Activated CD4-positive, CD25-positive, alpha-beta regulatory T cell treated with anti-CD3 and anti-CD28 coated beads, Interleukin-2, amount 50 U/mL, for 16 hours (primary cell): ENCODE data around the gene AKTIP.
"Not testable (repeated sequence)": the region's sequence is repeated elsewhere in the genome, so short reads cannot be mapped to it uniquely, and the experiment has no call there.

Experiments used
- DNase-seq: peaks from one replicate; pipeline ENCODE4 v3.0.0-alpha.2; 2020; ENCODE audit warnings: low read depth, low spot score

The AKTIP gene

GRCh38 chr16:53502331-53503269 lies at the start of gene AKTIP:
Gene AKTIP, minus strand, starts transcription at chr16:53503209. Its CDS starts 2,950 bp downstream, at chr16:53500259.
- DNase-seq = peak; percentile 43

DNA sequence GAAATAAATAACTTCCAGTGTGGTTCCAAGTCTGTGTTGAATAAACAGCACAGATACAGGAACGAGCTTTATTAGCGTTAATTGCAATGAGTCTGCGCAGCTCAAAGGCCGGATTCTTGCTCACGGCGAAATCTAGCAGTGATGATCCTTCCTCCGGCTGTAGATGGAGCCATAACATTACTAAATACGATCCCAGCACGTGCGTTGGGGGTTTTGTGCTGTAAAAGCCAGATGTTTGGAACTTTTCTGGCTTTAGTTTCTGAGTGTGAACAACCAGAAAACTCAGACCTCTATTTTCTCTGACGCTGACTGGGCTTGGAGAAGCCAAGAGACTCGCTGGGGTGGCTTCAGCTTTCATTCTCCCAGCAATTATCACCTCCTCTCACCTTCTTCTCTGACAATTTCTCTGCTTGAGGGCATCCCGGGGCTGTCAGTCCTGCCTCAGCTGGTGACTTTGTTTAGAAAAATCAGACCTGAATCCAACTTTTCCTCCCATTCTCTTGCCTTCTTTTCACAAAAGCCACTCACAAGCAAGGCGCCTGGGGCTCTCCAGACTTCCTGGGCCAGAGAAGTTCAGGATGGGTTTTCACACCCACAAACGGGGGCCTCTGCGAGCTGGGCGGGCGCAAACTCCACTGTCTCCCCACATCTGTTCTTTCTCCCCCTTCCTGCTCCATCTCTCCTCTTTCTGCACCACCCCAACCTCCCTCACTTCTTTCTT lies 47.1 kb upstream of the AKTIP start:
- peak; percentile 16 for DNase-seq

DNA sequence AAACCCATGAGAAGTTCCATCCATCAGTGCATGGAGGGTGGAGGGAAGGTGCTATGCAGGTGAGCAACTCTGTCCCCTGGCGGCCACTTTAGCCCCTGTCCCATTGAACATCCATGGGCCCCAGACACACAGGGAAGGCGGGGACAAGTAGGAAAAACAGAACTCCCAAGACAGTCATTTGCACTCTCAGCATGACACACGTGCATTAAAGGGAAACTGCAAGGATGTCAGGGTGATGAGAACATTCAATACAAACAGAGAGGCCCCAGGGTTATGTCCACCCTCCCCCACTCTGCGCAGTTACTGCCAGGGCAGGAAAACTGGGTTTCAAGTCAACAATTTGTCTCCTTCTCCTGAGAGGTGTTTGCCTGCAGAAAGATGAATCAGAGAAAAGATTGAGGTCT lies 44.0 kb upstream of the AKTIP start:
- DNase-seq = no peak

GRCh38 chr16:53545433-53545832 lies 42.4 kb upstream of the AKTIP start:
- DNase-seq = no peak

DNA sequence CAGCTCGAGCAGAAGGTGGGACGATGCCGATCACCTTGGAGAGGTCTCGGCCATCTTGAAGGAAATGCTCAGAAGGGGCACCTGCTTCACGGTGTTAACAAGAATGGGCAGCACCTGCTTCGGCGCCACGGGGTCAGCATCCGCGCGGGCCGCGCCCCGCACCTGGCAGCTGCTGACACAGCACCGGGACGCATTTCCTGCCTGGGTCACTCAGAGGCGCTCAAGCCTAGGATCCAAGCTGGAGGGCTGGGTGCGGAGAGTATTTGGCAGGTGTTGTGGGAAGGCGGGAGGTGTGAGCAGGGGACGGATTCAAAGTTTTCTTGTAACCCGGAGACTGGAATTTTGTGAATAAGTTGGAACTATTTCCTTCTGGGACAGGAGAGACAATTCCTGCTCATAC lies 39.3 kb upstream of the AKTIP start:
- DNase-seq = no peak

DNA sequence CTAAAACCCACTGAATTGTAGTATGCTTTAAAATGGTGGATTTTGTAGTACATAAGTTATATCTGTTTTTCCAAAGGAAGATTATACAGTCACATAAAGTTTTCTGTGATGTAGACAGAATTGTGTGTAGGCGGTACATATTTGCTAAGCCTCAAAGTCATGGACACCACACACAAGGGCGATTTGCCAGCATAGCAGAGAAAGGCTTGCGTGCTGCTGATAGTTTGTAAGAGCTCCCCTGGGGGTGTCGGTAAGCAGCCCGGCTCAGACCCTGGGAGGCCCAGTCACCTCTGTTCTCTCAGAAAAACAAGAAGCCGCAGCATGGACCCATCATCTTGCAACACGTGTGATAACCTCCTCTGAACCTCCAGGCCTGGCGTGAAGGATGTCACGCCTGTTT lies 38.3 kb upstream of the AKTIP start:
- DNase-seq = no peak

GRCh38 chr16:53539759-53540718 lies 37.0 kb upstream of the AKTIP start:
- DNase-seq = not testable (repeated sequence)

DNA sequence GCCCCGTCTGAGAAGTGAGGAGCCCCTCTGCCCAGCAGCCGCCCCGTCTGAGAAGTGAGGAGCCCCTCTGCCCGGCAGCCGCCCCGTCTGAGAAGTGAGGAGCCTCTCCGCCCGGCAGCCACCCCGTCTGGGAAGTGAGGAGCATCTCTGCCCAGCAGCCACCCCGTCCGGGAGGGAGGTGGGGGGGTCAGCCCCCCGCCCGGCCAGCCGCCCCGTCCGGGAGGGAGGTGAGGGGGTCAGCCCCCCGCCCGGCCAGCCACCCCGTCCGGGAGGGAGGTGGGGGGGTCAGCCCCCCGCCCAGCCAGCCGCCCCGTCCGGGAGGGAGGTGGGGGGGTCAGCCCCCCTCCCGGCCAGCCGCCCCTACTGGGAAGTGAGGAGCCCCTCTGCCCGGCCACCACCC lies 36.3 kb upstream of the AKTIP start:
- DNase-seq = not testable (repeated sequence)

DNA sequence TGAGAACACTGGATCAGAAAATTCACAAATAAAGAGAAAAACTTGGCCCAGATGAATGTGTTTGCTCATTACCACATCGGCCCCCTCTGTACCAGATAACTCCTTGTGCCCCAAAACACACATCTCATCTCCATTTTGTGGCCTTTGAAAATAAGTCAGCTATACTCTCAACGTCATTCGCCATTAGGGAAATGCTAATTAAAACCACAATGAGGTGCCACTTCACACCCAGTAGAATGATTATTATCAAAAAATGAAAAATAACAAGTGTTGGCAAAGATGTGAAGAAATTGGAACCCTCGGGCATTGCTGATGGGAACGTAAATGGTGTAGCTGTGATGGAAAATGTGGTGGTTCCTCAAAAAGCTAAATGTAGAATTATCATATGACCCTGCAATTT lies 34.6 kb upstream of the AKTIP start:
- no peak for DNase-seq

- DNase-seq = no peak
Measured at GRCh38 chr16:53534206-53534605, 31.2 kb upstream of the AKTIP start.

GRCh38 chr16:53530741-53531140 lies 27.7 kb upstream of the AKTIP start:
- DNase-seq = no peak

- no peak for DNase-seq
Measured at GRCh38 chr16:53530046-53530445, 27.0 kb upstream of the AKTIP start.

GRCh38 chr16:53529513-53529912 lies 26.5 kb upstream of the AKTIP start:
- DNase-seq = no peak

- no peak for DNase-seq
Measured at GRCh38 chr16:53528797-53529196, 25.8 kb upstream of the AKTIP start.

DNA sequence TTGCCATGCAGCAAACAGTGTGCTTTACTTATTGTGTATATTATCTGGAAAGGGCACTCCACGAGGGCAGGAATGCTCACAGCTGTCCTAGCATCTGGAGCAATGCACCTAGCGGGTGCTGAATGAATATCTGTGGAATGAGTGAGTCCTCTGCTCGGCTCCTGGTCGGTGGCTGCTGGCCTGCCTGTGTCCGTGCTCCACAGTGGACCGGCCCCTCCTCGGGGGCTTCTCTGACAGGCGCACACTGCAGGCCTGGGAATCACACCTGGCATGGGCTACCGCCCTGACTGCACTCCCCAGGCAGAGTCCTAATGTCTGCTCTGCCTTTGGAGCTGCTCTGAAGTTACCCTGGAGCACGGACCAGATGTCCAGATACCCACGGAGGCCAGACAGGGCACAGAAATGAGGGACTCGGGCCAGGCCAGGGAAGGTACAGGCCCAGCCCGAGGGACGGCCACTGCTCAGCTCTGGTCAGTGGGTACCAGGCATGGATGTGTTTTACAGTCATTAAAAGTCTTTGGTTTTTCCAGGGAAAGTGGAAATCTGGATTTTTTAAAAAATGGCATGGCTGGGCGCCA lies 21.1 kb upstream of the AKTIP start:
- no peak for DNase-seq

DNA sequence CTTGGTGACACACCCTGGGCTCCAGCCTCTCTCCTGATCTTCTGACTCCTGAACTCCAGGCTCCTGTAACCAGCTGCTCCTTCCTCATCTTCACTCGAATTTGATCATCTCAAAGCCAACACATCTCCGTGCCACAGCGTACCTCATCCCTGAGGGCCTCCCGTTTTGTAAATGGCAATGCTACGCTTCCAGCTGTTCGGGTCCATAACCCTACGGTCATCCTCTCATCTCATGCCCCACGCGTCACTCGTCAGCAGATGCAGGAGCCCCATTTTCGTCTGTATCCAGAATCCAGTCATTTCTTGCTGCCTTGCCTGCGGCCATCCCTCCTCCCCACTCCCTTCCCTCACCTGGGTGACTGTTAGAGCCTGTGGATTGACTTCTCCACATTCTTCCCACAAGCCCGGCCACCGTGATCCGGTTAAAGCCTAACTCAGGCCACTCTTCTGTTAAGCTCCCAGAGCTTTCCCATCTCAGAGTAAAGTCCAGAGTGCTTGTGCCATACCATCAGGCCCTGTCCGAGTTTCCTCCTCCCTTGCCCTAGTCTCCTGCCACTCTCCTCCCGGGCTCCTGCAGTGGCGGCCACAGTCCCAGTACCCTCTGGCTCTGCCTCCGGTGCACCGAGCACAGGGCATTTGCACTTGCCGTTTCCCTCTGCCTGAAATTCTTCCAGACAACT lies 20.3 kb upstream of the AKTIP start:
- no peak for DNase-seq

GRCh38 chr16:53519417-53520091 lies 16.5 kb upstream of the AKTIP start:
- DNase-seq = no peak

GRCh38 chr16:53518550-53519416 lies 15.8 kb upstream of the AKTIP start:
- peak; percentile 62 for DNase-seq

DNA sequence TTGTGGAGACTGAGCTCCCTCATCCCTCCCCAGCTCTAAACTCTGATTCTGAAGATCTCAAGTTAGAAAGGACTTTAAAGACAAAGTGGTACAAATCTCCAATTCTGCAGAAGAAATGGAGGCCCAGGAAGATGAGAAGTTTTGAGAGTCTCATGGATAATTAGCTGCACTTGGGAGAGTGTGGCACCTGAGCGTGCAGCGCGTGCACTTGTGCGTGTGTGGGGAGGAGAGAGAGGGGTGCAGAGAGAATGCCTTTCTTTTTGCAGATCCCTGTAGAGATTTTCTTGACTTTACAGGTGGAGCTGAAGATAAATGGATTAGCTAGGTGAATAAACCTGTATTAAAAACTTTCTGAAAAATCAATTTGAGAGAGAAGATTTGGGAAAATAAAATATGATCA lies 14.8 kb upstream of the AKTIP start:
- no peak for DNase-seq
